Left renal cortex interstitium (tissue), 4 donors: Measurements from ENCODE around the gene PUM1. TPM values are rescaled to one million over a fixed set of nuclear protein-coding genes. Genes with fewer than 3 reads are reported as not detected.
"Not testable (repeated sequence)": the region's sequence is repeated elsewhere in the genome, so short reads cannot be mapped to it uniquely, and the experiment has no call there.

Experiments used
- DNase-seq, 4 donors: peaks; one replicate each; pipeline ENCODE4 v3.0.0-alpha.2; 2013; ENCODE audit warnings: low read depth in 4 of 4, low spot score in 2 of 4, missing footprints in 1 of 4
- polyA plus RNA-seq, 4 donors: library from polyadenylated mRNA; unstranded; fragments of 120-200 nt; gene quantifications; one replicate each; pipeline ENCODE4 v1.2.1, GENCODE V29; 2013; ENCODE audit not compliant: insufficient read length in 4 of 4

The PUM1 gene
- polyA plus RNA-seq, 4 donors = 92.1 to 126 (median 115) TPM

DNA sequence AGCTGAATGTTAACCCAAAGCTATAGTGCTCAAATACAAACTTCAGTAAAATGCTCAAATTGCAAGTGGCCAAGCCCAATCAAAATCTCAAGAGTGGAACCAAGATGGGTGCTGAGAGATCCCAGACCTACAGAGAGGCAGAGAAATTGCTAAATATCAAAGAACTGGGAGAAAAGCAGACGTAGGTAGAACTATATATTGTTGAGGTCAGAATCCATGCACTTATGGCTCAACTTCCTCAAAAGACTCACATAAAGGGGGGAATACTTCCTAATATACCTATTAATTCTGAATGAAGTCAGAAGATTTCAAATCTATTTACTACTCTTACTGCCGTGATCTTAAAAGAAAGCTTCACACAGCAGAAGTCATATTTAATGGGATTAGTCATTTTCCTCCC is 65.2 kb downstream of the PUM1 start:
- DNase-seq = no peak

DNA sequence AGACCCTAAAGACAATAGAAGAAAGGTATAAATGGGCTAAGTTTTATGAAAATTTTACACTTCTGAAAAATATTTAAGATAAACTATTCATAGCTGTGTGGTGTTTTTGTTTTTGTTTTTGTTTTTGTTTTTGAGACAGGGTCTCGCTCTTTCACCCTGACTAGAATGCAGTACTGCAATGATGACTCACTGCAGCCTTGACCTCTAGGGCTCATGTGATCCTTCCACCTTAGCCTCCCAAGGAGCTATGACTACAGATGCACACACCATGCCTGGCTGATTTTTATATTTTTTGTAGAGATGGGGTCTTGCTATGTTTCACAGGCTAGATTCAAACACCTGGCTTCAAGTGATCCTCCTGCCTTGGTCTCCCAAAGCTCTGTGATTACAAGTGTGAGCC is 66.6 kb downstream of the PUM1 start:
- no peak for DNase-seq

DNA sequence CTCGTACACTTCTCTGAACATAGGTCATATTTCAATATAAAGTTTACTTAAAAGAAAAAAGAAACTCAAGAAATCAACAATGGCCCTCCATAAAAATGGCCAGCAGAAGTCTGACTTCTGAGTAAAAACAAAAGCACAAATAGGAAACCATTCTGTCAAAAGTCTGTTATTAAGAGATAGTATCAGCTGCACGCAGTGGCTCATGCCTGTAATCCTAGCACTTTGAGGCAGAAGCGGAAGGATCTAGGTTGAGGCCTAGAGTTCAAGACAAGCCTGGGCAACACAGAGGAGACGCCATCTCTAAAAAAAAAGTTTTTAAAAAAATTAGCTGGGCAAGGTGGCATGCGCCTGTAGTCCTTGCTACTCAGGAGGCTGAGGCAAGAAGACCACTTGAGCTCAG is 67.3 kb downstream of the PUM1 start:
- no peak for DNase-seq

DNA sequence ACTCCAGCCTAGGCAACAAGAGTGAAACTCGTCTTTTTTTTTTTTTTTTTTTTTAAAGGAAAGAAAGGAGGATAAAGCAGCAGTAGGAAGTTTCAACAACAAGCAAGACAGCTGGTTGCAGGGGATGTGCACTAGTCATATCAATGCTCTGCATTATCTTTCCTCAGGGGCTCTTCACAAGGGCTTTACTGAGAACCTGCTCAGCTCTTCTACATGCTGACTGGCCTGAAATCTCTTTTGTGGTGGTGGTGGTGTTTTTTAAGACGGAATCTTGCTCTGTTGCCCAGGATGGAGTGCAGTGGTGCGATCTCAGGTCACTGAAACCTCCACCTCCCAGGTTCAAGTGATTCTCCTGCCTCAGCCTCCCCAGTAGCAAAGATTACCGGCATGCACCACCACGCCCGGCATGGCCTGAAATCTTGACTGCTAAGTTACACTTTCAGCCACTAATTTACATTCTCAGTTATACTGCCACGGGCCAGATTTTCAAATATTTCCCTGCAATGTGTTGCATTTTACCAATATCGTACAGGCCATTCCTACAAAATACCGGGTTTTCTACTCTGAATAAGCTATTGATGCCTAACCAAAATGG is 68.0 kb downstream of the PUM1 start:
- DNase-seq = no peak

DNA sequence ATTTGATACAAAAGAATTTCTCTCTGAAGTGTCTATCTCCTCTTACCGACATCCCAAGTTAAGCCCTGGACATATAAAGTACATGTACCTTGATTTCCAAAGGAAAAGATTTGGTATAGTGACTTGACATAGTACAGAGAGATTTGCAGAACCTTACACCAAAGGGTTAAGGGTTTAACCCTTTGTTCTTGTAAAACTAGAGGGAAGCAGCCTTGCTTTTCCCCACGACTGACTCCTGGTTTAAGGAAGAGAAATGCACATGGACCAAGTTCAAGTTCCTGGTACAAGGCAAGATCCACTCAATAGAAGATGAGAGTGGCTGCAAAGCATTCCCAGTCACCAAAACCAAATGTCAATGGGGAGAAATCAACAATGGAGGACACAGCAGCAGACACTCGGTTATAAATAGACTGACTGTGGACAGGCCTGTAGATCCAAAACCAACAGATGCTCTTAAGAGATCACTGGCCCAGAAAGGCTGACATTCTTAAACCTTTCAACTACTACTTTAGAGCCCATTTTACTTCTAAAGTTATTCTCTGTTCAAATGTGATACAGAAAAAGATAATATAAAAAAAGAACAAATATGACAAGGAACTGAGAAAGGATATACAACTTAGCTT is 69.4 kb downstream of the PUM1 start:
- DNase-seq = no peak

DNA sequence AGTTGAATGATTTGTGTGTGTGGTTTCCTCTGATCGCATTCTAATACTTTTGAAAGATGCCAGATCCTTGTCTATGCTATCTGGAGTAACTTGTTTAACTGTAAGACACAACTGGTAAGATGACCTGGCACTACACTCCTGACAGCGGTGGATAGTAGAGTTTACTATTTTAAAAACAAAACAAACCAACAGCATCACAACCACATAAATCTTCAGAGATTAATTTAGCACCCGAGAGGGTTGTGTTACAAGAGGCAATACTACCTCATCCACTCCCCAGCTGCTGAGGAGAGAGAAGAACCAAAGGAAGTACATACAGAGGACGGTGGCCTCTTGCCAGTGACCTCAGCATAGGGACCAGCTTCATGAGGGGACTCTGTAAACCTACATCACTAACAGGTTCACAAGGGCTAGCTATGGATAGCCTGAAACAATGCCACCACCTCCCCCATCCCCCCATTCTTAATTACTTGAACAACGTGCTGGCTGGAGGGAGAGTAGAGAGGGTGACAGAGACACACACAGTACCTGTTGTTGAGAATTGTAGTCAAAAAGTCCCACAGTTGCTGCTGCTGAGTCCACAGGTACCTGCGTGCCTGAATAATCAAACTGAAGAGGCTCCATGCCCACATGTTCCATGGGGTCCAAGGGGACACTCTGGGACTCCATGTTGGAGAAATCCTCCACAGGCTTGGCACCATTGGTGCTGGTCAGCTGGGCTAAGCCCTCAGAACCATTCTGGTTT is 73.5 kb downstream of the PUM1 start:
- peak in 2 of 4 donors; percentile 16 to 49 for DNase-seq

DNA sequence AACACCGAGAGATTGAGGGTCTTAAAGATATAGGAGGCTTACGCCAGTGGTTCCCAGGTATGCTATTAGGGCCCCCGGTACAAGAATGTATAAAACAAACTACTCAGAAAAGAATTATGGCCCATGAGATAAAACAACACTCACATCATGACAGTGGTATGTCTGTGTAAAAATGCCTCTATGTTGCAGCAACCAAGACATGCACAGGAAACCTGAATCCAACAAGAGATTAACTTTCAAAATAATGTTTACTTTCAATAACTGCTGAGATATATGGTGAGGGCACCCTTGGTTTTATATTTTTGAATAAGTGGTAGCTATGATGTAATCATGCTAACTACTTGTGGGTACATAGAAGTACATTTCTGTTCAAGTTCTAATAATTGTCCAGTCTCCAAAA is 74.9 kb downstream of the PUM1 start:
- DNase-seq = no peak

DNA sequence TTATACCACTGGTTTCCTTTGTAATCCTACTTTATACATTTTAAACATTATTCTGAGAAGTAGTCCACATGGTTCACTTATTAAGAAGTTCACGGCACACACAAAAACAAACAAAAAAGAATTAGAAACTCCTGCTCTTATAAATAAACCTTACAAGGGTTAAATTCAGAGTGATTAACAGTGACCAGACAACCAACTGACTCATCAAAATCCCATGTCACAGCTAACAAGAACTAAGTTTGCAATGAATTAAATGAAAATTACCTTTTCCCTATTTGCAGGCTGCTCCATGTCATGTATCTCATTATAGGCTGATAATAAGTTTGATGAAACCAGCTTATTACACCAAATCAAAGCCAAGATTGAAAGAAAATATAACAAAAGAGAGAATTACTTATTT is 77.5 kb downstream of the PUM1 start:
- DNase-seq = no peak

DNA sequence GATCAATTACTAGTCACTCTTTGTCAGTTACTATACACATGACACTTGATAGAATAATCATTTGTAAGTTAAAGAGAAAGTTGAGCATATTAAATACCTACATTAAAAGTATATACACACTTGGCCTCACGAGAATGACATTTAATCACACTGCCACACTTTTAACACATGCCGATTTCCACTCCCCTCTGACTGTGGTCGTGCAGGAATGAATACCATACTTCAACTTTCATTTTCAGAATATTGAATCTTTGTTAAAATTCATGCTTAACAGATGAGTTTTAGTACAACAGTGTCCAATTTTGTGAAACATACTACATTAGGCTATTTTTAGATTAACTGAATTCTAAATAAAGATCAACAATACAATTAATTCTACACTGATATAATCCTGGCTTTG is 78.8 kb downstream of the PUM1 start:
- no peak for DNase-seq

DNA sequence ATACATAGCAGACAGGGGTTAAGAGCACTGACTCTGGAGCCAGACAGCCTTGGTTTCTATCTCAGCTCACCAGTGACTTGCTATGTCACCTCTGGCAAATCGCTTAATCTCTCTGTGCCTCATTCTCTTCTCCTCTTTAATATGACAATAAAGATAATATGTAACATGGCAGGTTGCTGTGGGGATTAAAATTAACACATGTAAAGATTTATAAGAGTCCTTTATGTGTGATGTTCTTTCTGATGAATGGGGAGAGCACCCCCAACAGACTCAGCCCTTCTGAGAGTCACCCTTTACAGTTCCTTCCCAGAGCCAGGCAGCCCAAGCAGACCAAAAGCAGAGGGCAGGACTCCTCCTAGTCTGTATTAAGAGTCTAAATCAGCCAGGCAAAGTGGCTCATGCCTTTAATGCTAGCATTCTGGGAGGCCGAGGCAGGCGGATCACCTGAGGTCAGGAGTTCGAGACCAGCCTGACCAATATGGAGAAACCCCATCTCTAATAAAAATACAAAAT is 80.5 kb downstream of the PUM1 start:
- no peak for DNase-seq

DNA sequence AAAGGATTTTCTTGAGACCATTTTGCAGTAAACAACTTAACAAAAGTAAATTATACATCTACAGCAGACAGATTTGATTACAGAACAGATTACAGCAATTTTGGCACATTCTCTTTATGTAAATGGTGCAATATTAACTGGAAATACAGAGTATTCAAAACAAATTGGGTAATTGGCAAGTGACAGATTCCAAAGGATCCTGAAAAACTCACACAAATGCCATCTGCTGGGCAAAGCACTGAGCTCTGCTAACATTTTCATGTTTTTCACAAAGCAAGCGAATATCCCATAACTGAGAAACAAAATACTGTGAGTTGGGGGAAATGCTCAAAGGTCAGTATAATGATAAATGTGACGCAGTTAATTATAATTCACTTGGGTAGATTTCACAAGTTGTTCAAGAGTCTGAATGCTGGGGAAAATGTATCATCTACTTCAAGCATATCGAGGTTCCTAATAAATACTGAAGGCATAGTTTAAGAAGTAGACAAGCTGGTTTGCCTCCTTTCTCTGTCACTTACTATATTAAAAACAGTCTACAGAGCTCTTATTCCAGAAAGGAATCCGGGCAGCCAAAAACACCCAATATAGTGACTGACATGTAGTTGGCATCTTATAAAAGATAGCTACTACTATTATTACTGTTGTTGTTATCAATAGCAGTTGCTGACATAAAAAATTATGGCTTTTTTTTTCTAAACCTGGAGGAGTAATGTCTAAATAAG is 81.2 kb downstream of the PUM1 start:
- DNase-seq = no peak

DNA sequence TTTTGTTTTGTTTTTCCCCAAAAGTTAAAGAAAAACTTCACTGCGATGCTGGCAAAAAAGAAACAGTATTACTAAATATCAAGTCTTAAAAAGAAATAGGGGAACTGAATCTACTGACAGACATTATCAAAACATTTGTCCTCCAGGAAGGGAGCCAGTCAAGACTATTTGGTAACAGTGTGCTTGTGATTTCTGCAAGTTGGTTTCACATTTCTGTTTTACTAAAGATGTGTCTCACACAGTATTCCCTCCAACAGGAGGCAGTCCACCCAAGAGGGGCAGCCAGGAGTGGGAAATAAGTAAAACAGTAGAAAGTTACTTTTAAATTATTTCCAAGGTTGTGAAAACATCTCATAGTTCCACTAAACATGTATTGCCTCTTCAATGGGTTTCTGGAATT is 82.6 kb downstream of the PUM1 start:
- DNase-seq = no peak

DNA sequence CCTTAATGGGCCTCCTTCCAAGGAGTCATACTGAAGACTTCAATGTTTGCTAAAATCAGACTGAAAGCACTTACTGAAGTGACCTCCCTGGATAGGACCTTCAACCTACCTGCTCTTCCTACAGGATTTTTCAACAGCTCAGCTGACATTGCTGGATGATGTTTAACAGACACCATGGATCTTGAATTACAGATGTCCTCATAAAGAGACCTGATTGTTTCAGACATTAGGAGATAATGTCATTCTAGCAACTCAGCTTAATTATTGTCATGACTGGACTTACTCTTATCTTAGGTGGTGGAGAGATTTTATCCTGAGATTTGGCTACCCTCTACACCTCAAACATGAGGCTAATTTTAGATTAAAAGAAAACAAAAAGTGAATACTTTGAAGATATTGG is 83.1 kb downstream of the PUM1 start:
- DNase-seq = no peak

DNA sequence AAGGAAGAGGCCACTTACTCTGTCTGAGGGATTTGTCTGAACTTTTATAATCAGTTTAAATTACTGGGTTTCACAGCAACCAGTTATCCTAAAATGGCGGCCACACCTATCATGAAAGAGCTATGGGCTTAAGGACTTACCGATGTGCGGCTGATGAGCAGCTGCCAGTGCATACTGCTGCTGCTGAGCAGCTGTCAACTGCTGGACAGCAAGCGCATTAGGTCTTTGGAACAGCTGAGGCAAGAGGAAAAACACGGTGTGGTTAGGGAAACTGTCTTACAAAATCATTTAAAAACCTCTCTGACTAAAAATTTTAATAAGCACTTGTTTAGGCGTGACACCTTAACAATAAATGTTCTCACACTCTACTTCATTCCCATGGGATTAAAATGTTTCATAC is 84.3 kb downstream of the PUM1 start:
- DNase-seq = no peak

DNA sequence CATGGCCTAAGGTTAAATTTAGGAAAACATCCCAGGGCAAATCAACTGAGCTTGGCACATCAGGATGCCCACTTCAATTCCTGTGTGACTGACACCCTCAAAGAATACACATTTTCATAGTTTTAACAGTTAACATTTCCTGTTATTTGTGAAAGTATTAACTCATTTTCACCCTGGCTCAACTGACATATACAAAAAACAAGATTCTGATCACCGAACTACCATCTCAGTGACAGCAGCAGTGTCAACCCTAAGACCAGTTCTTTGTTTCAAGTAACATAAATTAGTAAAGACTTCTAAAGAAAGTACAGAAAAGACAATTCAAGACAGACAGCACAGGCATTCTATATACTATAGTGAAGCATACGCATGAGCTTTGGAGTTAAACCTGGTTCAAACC is 88.0 kb downstream of the PUM1 start:
- no peak for DNase-seq

DNA sequence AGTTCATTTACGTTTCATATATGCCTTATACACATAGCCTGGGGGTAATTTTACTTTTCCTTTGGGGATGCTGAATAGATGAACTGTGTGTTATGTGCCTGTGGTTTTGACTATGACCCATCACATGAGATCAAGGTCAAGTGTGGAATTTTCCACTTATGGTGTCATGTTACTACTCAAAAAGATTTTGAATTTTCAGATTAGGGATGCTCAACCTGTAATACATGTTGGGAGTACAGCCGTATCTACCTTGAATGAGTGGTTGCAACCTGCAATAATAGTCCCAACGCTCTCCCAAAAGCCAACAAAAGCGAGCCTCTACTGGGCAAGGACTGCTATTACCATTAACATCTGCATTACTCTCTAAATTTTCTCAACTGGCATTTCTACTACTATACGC is 88.4 kb downstream of the PUM1 start:
- DNase-seq = no peak

DNA sequence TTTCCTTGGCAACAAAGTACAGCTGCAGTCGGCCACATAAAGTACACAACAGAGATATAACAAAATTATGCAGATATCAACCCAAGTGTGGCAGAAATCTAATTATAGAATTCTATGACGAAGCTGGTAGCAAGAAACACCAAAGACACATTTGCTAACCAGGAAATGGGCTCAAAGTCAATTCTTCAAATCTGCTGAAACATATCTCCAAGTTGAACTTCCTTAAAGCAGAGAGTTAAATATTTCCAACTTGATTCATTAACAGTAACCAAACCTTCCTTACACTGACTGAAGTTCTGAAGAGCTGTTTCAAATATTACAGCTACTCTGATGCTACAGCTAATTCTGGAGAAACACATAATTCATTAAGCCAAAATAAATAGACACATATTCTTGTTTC is 89.4 kb downstream of the PUM1 start:
- no peak for DNase-seq

DNA sequence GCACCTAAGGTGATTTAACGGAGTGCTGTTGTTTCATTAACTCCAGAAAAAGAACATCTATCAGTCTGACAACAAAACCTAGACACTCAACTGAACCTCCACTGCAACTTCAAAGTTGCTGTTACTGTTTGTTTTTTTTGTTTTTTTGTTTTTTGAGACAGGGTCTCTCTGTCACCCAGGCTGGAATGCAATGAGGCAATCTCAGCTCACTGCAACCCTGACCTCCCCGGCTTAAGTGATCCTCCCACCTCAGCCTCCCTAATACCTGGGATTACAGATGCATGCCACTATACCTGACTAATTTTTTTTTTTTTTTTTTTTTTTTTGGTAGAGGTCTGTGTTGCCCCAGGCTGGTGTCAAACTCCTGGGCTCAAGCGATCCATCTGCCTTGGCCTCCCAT is 90.3 kb downstream of the PUM1 start:
- no peak for DNase-seq

DNA sequence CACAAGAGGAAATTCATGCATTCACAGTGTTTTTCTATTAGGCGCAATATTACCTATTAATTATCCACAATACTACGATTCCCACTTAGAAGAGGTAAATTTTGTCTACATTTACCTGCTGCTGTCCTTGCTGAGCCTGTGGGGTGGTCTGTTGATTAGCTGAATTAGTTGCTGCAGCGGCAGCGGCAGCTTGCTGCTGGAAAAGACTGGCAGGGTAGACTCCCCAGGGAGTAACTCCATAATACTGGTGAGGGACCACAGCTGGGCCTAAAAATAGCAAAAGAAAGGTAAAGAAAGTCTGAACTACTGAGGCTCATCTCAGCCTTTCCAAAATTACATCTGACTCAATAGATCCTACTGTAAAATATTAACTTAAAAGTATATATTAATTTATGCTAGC is 91.0 kb downstream of the PUM1 start:
- no peak for DNase-seq

DNA sequence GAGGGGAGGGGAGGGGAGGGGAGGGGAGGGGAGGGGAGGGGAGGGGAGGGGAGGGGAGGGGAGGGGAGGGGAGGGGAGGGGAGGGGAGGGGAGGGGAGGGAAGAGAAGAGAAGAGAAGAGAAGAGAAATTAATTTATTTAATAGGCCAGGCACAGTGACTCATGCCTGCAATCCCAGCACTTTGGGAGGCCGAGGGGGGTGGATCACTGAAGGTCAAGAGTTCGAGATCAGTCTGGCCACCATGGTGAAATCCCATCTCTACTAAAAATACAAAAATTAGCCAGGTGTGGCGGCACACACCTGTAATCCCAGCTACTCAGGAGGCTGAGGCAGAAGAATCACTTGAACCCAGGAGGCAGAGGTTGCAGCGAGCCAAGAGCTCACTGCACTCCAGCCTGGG is 93.2 kb downstream of the PUM1 start:
- not testable (repeated sequence) for DNase-seq

DNA sequence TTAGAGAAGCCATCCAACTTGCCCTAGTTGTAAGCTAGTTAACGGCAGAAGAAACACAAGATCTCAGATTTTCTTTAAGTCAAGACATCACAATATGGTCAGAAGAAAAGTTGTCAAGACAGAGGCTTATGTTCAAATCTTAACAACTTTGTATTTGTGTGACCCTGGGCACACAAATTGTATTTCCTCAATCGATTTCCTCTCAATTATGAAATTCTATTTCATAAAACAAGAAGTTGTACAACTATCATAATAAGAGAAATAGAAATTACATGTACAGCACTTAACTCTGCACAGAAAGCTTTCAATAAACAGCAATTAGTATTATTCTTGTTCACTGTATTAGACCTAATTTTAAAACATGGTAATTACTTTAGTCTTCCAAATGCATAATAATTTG is 94.0 kb downstream of the PUM1 start:
- no peak for DNase-seq
